Cardiac ventricle fibroblast (primary cell): Measurements from ENCODE around the gene TCL1A. TPM values are rescaled to one million over a fixed set of nuclear protein-coding genes. Genes with fewer than 3 reads are reported as not detected.

Source experiments
- total RNA-seq: library from RNA; depleted of rRNA; stranded (reverse); fragments of >200 nt; gene quantifications from 2 replicates; pipeline ENCODE4 v1.2.3, GENCODE V29; 2015

TCL1A gene, protein sequence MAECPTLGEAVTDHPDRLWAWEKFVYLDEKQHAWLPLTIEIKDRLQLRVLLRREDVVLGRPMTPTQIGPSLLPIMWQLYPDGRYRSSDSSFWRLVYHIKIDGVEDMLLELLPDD
- not detected in 2 replicates for total RNA-seq

DNA sequence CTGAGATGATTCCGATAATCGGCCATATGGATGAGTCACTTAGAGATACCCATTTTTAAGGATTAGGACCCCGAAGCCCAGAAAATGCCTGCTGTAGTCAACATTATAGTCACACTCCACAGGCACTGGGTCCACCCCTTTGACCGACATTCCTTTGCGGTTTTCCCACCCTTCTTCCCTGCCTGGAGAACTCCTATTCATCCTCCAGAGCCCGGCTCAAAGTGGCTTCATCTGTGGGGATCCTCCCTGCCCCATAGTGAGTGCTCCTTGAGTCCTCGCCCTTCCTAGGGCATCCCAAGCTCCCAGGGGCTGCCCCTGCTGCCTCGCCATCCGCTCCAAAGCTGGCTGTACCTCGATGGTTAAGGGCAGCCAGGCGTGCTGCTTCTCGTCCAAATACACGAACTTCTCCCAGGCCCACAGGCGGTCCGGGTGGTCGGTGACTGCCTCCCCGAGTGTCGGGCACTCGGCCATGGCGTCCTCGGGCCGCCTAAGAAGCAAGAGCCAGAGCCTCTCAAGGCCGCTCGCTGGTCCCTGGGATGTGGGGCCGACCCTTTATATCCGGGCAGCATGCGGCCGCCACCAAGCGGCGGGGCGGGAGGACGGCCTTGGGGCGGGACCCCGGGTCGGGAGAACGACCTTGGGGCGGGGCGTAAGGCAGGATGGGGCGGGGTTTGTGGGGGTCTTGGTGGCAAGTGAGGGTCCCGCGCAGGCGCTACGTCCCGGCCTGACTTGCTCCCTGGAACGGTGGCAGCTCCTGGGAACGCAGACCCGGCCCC lies at the start of gene TCL1A:
Gene TCL1A, minus strand, starts transcription at position 530 of the 776 bp plus-strand sequence. Its CDS starts 59 bp downstream, at position 471.

DNA sequence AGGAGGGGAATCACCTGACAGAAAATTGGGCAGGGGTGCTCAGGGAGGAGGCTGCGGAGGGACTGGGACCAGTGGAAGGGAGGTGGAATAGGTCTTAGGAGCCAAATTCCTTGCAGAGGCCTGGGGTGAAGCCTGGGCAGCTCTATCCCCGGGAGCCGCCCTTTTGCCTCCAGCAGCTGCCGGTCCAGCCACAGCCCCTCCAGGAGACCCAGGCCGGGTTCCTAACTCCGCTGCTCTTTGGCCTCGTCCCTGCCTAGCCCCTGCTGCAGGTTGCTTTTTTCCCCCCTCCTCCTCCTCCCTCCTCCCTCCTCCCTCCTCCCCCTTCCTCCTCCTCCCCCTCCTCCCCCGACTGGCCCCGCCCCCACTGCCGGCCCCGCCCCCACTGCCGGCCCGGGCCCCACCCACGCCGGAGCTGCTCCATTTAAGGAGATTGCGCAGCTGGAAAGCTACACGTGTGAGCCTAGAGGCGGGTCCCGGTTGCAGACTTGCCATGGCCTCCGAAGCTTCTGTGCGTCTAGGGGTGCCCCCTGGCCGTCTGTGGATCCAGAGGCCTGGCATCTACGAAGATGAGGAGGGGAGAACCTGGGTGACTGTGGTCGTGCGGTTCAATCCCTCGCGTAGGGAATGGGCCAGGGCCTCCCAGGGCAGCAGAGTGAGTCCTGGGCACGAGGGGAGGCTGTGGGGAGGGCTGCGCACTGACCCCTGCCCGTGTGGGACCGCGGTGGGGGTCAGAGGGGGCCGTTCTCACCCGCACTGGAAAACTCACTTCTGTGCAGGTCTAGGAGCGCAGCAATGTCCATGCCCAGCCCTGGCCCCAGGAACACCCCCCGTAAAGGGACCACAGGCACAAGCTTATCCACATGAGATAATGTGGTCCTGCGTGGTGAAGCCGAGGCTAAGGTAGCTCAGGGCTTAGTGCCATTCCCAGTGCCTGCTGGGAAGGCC lies 27.7 kb downstream of the TCL1A start, which contains the start of gene TCL1B:
Gene TCL1B, plus strand, starts transcription at position 449 of the 945 bp plus-strand sequence. Its CDS starts 42 bp downstream, at position 491.

Other genes starting within 250 kb of the TCL1A start
- 34.0 and 36.8 TPM in 2 replicates for gene SYNE3, start 197.5 kb downstream of the TCL1A start, total RNA-seq
- gene GLRX5, start 179.1 kb downstream of the TCL1A start, total RNA-seq = 27.2 and 29.9 TPM in 2 replicates
- gene TCL1B, start 27.7 kb downstream of the TCL1A start, total RNA-seq = not detected in 2 replicates
- not detected in 2 replicates for gene TUNAR, start 162.7 kb upstream of the TCL1A start, total RNA-seq